ENCODE results near the gene KCNA10. TPM values are rescaled to one million over a fixed set of nuclear protein-coding genes. Genes with fewer than 3 reads are reported as not detected.

KCNA10 gene
- total and polyA plus RNA-seq, 10 of the 15 experiments (the other 5 are each of a cell fraction or from before 2014, with no cell fraction given), result not detected

DNA sequence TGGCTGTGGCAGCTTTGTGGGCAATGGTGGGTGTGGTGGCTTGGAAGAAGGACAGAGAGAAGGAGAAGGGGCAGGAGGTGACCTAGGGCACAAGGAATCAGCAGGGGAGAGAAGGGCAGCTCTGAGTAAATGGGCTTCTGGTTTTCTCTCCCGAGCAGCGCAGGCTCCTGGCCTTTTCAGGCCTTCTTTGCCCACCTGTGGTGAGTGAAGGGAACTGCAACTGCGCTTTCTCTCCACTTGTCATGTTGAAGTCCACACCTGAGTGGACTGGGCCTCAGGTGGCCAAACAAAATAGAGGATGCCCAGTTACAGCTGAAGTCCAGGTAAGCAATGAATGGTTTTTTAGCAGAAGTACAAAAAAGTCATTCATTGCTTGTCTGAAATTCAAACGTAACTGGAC, 29.4 kb upstream of the KCNA10 start:
- Histone ChIP-seq H2AFZ (ENCODE audit: control insufficient read depth, low read depth, low read length) (no peak overlapping the region), H3K9me3 (replicated peaks; ENCODE audit: control insufficient read depth, insufficient read depth, low read length) (no peaks in the 10 kb centered on the region), H3K4me2 (ENCODE audit: control insufficient read depth, insufficient read depth) (no peak overlapping the region), H3K4me3 (no peak overlapping the region), H3K79me2 (ENCODE audit: control insufficient read depth, insufficient read depth, low read length) (no peaks in the 10 kb centered on the region), H3K27me3 (replicated peaks in 1 of 2; ENCODE audit: control insufficient read depth in 2 of 2, insufficient read depth in 2 of 2, low read length in 1 of 2) (peaks cover 0 to 8% of the 10 kb centered on the region in 2 experiments; a peak in 3 of 4 replicates), H4K20me1 (ENCODE audit: control insufficient read depth, insufficient read depth) (no peaks in the 10 kb centered on the region), H3K9ac (ENCODE audit: control insufficient read depth, insufficient read depth, low read length) (no peak overlapping the region), H3K36me3 (ENCODE audit: control insufficient read depth in 2 of 2, insufficient read depth in 2 of 2, low read length in 1 of 2) (no peaks in the 10 kb centered on the region), H3K4me1 (ENCODE audit: control insufficient read depth, insufficient read depth, low read length) (no peaks in the 10 kb centered on the region), H3K27ac (ENCODE audit: control insufficient read depth, insufficient read depth) (no peak overlapping the region)
- FAIRE-seq, result no peak
- DNase-seq (ENCODE audit: low read depth, low spot score), result no peak
- POLR2A ChIA-PET, result no interaction called here
- RAD21 ChIA-PET (ENCODE audit: unreplicated experiment), result interaction anchor here (1.0 kb wide), 1 partner anchor 26 kb away, joined by 3 read pairs; no protein-coding TSS in a partner anchor
- in situ Hi-C loops (cut with MboI) (no loop called here), intact Hi-C loops (cut with micrococcal nuclease; ENCODE audit: unreplicated experiment) (no loop called here)
- WGBS (ENCODE audit: insufficient coverage, insufficient replicate concordance, low lambda C conversion rate, missing lambda C conversion rate), result 41% methylated on average over 4 of the region's 4 CpGs
- CTCF ChIA-PET, result interaction anchor here (1.2 to 1.4 kb wide), 2 partner anchors 68 to 236 kb away, joined by 3 read pairs; no protein-coding TSS in a partner anchor
- peak; percentile 77 for ATAC-seq
- BruUV-seq (replicated peaks), result no TSS peak
- SMC1A ChIA-PET (ENCODE audit: uncharacterized antibody, unreplicated experiment), result no interaction called here
- TF ChIP-seq, protein P1, sequence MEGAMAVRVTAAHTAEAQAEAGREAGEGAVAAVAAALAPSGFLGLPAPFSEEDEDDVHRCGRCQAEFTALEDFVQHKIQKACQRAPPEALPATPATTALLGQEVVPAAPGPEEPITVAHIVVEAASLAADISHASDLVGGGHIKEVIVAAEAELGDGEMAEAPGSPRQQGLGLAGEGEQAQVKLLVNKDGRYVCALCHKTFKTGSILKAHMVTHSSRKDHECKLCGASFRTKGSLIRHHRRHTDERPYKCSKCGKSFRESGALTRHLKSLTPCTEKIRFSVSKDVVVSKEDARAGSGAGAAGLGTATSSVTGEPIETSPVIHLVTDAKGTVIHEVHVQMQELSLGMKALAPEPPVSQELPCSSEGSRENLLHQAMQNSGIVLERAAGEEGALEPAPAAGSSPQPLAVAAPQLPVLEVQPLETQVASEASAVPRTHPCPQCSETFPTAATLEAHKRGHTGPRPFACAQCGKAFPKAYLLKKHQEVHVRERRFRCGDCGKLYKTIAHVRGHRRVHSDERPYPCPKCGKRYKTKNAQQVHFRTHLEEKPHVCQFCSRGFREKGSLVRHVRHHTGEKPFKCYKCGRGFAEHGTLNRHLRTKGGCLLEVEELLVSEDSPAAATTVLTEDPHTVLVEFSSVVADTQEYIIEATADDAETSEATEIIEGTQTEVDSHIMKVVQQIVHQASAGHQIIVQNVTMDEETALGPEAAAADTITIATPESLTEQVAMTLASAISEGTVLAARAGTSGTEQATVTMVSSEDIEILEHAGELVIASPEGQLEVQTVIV (IDR thresholded peaks at IDR 0.05; ENCODE audit: borderline replicate concordance, partially characterized antibody), result no peak
- TF ChIP-seq TCF12 (IDR thresholded peaks at IDR 0.05; ENCODE audit: low read depth, low read length), result no peak
- no peak for TF ChIP-seq BHLHE40 (IDR thresholded peaks at IDR 0.05; ENCODE audit: borderline replicate concordance in 1 of 2, low read depth in 2 of 2, low read length in 1 of 2)
- TF ChIP-seq CTCF (IDR thresholded peaks at IDR 0.05 in 2 of 3, conservative IDR thresholded peaks at IDR 0.05 in 1 of 3; ENCODE audit: control insufficient read depth in 2 of 3, extremely low read depth in 1 of 3, insufficient read depth in 1 of 3, low read depth in 3 of 3, low read length in 3 of 3), result peak; percentile 17 to 60 (median 52); a peak in 5 of 6 replicates
- TF ChIP-seq IRF4 (IDR thresholded peaks at IDR 0.05; ENCODE audit: low read depth, low read length), result no peak
- TF ChIP-seq YBX1 (IDR thresholded peaks at IDR 0.05), result no peak
- no peak for TF ChIP-seq NR2C2 (IDR thresholded peaks at IDR 0.05; ENCODE audit: borderline replicate concordance, control insufficient read depth, insufficient read length, low read depth)
- peak; percentile 39; the same call in 1 of the 2 replicates for TF ChIP-seq RAD21 (IDR thresholded peaks at IDR 0.05; ENCODE audit: insufficient read depth, low read depth, low read length)
- no peak for TF ChIP-seq HDAC2 (IDR thresholded peaks at IDR 0.05)
